HG02870 (cell line): Measurements from ENCODE around the gene FA2H.
"Not testable (repeated sequence)": the region's sequence is repeated elsewhere in the genome, so short reads cannot be mapped to it uniquely, and the experiment has no call there.

Experiments used
- ATAC-seq: cut with Tn5 transposase; IDR thresholded peaks from one replicate; pipeline ENCODE4 v1.9.1; 2021; ENCODE audit warnings: mild to moderate bottlenecking, moderate library complexity; ENCODE audit not compliant: unreplicated experiment

FA2H gene

DNA sequence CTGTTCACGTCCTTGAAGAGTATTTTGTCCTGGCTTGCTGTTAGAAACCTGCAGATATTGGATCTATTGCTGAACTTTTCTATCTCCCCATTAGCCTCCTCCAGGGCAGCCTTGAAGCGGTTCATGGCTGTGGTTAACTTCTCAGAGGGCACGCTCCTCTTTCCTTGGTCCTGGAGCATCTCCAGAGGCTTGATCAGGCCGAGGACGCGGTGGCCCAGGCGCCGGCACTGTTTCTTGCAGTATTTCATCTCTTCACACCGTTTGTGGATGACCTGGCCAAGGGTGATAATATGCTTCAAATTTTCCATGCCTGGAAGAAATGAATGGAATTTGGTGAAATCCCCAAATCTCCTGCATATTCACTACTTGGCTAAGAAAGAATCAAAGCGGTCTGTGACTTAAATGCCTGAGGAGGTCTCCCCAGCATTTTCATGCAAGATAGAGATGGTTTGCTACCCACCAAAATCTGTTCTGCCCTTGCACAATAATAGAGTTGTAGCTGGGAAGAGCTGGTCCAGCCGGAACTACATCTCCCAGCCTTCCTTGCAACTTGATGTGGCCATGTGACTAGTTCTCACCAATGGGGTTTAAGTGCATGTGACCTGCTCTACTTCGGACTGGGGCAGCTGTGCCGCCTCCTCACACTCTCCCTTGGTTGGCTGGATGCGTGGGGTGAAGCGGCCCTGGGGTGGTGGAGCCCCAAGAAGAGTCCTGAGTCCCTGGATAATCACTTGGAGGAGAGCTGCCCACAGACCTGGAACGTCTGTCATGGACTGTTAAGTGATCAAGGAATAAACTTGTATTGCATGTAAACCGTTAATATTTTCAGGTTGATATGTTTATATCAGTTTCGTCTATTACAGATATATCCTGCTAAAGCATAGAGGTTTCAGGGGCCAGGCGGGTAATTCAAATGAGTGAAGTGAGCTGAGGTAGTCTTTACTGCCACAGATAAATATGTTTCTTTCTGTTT lies 78.9 kb downstream of the FA2H start:
- ATAC-seq = peak; percentile 91

DNA sequence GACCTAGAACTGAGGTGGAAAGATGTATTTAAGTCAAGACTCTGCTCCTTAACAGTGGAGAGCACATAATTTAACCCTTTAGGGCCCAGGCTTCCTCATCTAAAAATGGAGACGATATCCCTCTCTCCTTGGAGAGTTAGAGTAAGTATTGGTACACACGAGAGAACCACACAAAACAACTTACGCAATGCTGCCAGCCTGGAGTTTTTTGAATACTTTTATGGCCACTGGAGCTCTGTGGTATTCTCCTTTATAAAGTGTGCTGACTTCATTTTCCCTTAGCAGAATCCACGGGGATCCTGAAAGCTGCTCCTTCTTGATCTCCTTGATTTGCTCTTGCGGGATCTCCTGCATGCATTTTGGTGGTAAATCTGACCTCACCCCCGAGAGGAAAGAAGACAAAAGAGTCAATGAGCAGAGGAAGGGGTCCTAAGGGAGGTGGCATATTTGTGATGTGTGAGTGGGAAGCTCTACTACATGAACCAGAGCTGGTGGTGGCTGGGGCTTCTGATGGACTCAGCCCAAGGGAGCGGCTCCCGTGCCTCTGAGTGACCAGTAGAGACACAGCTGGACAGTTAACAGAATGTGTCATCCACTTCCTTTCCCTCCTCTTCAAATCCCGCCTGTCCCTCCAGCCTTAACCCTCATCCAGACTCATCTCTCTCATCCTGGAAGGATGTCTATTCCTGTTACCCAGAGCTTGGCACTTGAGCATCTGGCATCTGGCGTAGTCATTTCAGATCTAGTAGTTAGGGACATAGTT lies 83.3 kb downstream of the FA2H start:
- ATAC-seq = no peak

DNA sequence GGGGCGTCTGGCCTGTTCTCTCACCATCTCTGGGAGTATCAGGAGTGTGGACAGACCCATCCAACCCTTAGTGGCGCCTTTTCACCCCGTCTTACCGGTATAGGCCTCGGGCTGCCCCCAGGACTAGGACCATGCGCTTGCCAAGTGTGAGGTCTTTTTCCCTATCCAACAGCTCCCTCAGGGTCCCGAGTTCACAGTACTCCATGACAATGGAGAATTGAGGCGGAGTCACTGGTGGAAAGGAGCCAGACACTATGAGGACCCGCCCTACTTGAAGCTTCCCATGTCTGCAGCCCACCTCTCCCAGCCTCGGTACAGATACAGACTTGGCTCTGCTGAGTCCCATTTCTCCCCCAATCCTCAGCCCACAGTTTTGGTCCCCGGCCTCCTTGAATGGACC lies 92.1 kb downstream of the FA2H start:
- no peak for ATAC-seq

DNA sequence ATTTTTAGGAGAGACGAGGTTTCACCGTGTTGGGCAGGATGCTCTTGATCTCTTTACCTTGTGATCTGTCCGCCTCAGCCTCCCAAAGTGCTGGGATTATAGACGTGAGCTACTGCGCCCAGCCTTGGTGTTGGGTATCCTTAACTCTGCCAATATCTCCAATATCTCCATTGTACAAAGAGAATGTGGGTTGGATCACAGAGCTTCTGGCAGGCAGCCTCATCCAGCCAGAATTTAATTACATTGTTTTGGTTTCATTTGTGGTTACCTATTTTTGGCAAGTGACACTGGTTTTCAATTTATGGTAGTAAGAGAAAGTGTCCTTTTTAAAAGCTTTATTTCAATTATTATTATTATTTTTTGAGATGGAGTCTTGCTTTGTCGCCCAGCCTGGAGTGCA lies 93.9 kb downstream of the FA2H start:
- no peak for ATAC-seq

DNA sequence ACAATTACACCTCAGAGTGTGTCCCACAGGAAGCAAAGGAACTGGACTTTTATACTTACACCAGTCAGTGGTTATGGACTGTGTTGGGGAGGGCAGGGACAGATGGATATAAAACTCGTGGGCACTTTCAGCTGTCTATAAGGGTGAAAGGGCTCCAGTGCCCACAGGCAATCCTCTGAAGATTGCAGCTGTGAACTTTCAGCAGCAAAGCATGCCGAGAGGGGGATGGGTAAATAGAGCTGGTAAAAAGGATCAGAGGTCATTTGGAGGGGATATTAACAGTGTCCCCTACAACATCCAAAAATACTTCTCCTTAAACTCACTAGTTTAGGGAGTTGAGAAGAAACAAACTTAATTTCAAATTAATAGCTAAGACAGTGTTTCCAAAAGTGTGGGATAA lies 94.6 kb downstream of the FA2H start:
- no peak for ATAC-seq

DNA sequence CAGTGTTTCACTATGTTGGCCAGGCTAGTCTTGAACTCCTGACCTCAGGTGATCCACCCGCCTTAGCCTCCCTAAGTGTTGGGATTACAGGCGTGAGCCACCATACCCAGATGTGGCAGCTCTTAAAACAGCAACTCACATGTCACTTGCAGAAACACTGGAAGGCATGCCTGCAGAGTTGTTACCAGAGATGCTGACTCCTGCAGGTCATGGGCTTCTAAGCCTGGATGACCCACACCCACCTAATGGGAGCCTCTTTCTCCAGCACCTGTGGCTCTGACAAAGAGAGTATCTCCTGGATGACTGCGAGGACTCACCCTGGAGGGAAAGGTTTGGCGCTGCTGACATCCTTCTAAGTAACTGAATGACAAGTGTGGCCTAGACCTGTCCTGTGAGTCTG lies 96.8 kb downstream of the FA2H start:
- ATAC-seq = no peak

DNA sequence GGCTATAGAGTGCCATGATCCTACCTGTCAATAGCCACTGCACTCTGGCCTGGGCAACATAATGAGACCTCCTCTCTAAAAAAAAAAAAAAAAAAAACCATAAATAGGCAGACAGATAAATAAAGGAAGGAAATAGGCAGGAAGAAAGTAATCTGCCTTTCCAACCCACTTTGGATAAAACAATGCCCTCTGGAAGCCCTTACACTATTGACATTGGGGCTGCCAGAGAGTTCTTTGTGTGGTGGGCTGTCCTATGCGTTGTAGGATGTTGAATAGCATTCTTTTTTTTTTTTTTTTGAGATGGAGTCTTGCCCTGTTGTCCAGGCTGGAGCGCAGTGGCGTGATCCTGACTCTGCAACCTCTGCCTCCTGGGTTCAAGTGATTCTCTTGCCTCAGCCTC lies 100.7 kb downstream of the FA2H start:
- ATAC-seq = no peak

DNA sequence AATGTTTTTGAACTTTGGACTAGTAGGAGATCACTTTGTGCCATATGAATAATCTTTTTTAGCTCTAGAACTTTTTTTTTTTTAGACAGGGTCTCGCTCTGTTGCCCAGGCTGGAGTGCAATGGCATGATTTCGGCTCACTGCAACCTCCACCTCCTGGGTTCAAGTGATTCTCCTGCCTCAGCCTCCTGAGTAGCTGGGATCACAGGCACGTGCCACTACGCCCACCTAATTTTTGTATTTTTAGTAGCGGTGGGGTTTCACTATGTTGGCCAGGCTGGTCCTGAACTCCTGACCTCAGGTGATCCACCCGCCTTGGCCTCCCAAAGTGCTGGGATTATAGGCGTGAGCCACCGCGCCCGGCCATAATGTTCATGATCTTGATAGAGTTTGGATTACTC lies 105.7 kb downstream of the FA2H start:
- ATAC-seq = not testable (repeated sequence)

DNA sequence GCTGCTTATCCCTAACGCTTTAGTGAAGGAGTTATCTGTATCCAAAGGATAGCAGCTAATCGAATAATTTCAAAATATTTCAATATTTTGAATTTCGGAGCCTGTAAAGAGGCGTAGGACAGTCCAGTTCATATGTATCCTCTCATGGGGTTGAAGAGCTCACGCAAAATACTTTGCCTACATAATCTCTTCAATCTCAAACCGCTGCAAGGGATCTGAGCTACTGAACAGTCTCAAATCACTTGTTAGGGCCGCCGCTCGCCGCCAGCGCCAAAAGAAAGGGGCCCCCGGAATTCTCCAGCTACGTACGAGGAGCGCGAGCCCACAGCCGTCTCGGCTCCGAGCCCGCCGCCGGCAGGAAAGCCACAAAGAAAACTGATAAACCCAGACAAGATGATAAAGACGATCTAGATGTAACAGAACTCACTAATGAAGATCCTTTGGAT lies 107.3 kb downstream of the FA2H start:
- ATAC-seq = no peak

DNA sequence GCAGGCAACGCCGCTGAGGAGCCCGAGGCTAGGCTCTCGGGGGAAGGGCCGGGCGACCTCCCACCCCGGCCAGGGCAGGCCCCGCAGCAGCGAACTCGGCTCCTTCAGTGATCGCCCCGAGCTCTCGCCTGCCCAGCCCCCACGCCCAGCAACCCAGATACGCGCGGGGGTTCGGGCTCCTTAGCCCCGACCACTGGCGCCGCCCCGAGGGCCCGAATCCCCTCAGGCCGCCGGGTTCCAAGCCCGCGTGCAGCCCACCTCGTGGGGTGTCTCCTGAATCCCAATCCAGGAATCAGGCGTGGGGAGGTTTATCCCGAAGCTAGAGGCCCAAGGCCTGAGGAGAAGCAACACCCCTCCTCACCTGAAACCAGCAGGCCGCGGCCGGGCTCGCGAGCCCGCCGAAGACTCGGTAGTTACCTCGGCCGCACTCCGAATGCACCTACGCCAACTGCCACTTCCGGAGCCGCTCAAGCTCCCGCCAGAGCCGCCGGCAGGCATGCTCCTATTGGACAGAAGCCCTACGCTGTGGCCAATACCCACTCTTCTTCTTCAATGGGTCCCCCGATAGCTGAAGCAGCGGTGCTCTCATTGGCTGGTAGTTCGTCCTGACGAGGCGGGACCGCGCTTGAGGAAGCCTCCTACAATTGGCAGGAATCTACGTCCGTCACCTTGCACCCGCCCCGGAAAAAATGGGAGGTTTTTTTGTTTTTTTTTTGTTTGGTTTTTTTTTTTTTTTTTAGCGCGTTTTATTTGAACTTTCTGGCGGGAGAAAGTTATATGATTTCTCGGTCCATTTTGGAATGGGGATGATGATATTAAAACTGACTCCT lies 108.0 kb downstream of the FA2H start, which contains the start of gene RFWD3:
RFWD3 (minus strand) TSS at position 453 of the 830 bp plus-strand sequence. CDS start 5,428 bp downstream, outside the sequence.
- peak; percentile 100 for ATAC-seq

DNA sequence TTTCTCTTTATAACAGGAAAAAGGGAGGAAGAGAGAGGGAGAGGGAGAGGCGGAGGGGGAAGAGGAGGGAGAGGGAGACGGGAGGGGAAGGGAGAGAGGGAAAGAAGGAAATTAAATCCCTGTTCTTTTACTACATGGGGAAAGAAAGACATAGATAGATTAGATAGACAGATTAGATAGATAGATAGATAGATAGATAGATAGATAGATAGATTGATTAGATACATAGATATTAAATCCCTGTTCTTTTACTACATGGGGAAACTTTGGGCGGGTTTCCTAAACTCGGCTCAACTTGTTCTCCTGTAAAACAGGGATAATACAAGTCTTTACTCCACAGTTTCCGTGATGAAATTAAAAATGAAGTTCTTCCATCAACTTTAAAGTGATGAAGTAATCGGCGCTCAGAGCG lies 108.6 kb downstream of the FA2H start:
- no peak for ATAC-seq
